AG20443 (cell line): ENCODE data around the gene IQSEC3.
A peak's percentile ranks its signal among the peaks of the same experiment; 100 is the strongest.

Experiments used
- DNase-seq: peaks from one replicate; pipeline ENCODE4 v3.0.0; 2012; ENCODE audit warnings: low spot score, mixed read lengths

The IQSEC3 gene

GRCh38 chr12:163406-163986, 96.9 kb downstream of the IQSEC3 start:
- DNase-seq: no peak

- DNase-seq: no peak
Observed at GRCh38 chr12:164207-164606, 97.6 kb downstream of the IQSEC3 start.

- DNase-seq: no peak
Observed at GRCh38 chr12:165862-166368, 99.3 kb downstream of the IQSEC3 start.

- no peak for DNase-seq
Observed at GRCh38 chr12:166425-167075, 100.0 kb downstream of the IQSEC3 start.

GRCh38 chr12:167959-168600, 101.5 kb downstream of the IQSEC3 start:
- no peak for DNase-seq

GRCh38 chr12:168763-169525, 102.4 kb downstream of the IQSEC3 start:
- no peak for DNase-seq

GRCh38 chr12:169528-170370, 103.2 kb downstream of the IQSEC3 start:
- no peak for DNase-seq

GRCh38 chr12:170371-171225, 104.0 kb downstream of the IQSEC3 start:
- no peak for DNase-seq

GRCh38 chr12:171276-171675, 104.7 kb downstream of the IQSEC3 start:
- DNase-seq: no peak

GRCh38 chr12:171743-172676, 105.4 kb downstream of the IQSEC3 start:
- no peak for DNase-seq

- no peak for DNase-seq
Observed at GRCh38 chr12:172732-173161, 106.2 kb downstream of the IQSEC3 start.

- no peak for DNase-seq
Observed at GRCh38 chr12:174124-174523, 107.6 kb downstream of the IQSEC3 start.

GRCh38 chr12:174596-174995, 108.0 kb downstream of the IQSEC3 start:
- no peak for DNase-seq

- DNase-seq: peak; percentile 40
Observed at GRCh38 chr12:175250-175649, 108.7 kb downstream of the IQSEC3 start.

- DNase-seq: no peak
Observed at GRCh38 chr12:175759-176158, 109.2 kb downstream of the IQSEC3 start.

GRCh38 chr12:176321-177181, 110.0 kb downstream of the IQSEC3 start:
- DNase-seq: peak; percentile 75

GRCh38 chr12:177336-177979, 110.9 kb downstream of the IQSEC3 start:
- no peak for DNase-seq
